Hematopoietic multipotent progenitor cell treated with erythropoietin and hydrocortisone succinate and interleukin-3 and kit ligand, for 4 days (in vitro differentiated cells): ENCODE results near the gene MCF2L2.
"Not testable (repeated sequence)": the region's sequence is repeated elsewhere in the genome, so short reads cannot be mapped to it uniquely, and the experiment has no call there.

Experiments
- DNase-seq: peaks from one replicate; pipeline ENCODE4 v3.0.0-alpha.2; 2015

Gene MCF2L2

GRCh38 chr3:183193762-183194689 lies 234.4 kb downstream of the MCF2L2 start:
- no peak for DNase-seq

GRCh38 chr3:183192650-183193300 lies 235.6 kb downstream of the MCF2L2 start:
- DNase-seq, result no peak

GRCh38 chr3:183189641-183190040 lies 238.8 kb downstream of the MCF2L2 start:
- no peak for DNase-seq

GRCh38 chr3:183188895-183189462 lies 239.4 kb downstream of the MCF2L2 start:
- peak; percentile 77 for DNase-seq

GRCh38 chr3:183185696-183186095 lies 242.7 kb downstream of the MCF2L2 start:
- peak; percentile 38 for DNase-seq

GRCh38 chr3:183182732-183183610 lies 245.4 kb downstream of the MCF2L2 start:
- no peak for DNase-seq

- DNase-seq, result no peak
Measured at GRCh38 chr3:183182073-183182472, 246.3 kb downstream of the MCF2L2 start.

GRCh38 chr3:183181606-183182005 lies 246.8 kb downstream of the MCF2L2 start:
- DNase-seq, result no peak

GRCh38 chr3:183180784-183181295 lies 247.6 kb downstream of the MCF2L2 start:
- no peak for DNase-seq

GRCh38 chr3:183180110-183180783 lies 248.2 kb downstream of the MCF2L2 start:
- no peak for DNase-seq

GRCh38 chr3:183179550-183179908 lies 248.9 kb downstream of the MCF2L2 start:
- not testable (repeated sequence) for DNase-seq

- peak; percentile 78 for DNase-seq
Measured at GRCh38 chr3:183178833-183179549, 249.4 kb downstream of the MCF2L2 start.

- no peak for DNase-seq
Measured at GRCh38 chr3:183178512-183178832, 249.9 kb downstream of the MCF2L2 start.

GRCh38 chr3:183172051-183172639 lies 256.3 kb downstream of the MCF2L2 start:
- no peak for DNase-seq

GRCh38 chr3:183167975-183168374 lies 260.4 kb downstream of the MCF2L2 start:
- not testable (repeated sequence) for DNase-seq

GRCh38 chr3:183163563-183163962 lies 264.9 kb downstream of the MCF2L2 start:
- DNase-seq, result no peak

GRCh38 chr3:183161552-183162336 lies 266.7 kb downstream of the MCF2L2 start:
- DNase-seq, result peak; percentile 33

- no peak for DNase-seq
Measured at GRCh38 chr3:183160616-183161015, 267.8 kb downstream of the MCF2L2 start.

GRCh38 chr3:183159333-183159732 lies 269.1 kb downstream of the MCF2L2 start:
- DNase-seq, result peak; percentile 65

GRCh38 chr3:183158551-183159006 lies 269.8 kb downstream of the MCF2L2 start:
- DNase-seq, result no peak
